Mammary epithelial cell (primary cell): ENCODE measurements around the gene NUP107.

Experiments
- CTCF ChIP-seq, 2 donors: IDR thresholded peaks in 1 of 2; conservative IDR thresholded peaks in 1 of 2; 2 replicates each; pipeline ENCODE4 v1.5.1; 2011 to 2012; ENCODE audit warnings: inconsistent platforms in 2 of 2, low read length in 2 of 2, mild to moderate bottlenecking in 2 of 2, control low read depth in 1 of 2, low read depth in 1 of 2; ENCODE audit not compliant: insufficient read depth in 1 of 2; ENCODE audit errors: extremely low read depth in 1 of 2
- EZH2 ChIP-seq: IDR thresholded peaks from 2 replicates; pipeline ENCODE4 v1.6.1; 2012; ENCODE audit warnings: low read length, inconsistent platforms, borderline replicate concordance

- no peak for TF ChIP-seq CTCF (conservative IDR thresholded peaks at IDR 0.05 in 1 of 2, IDR thresholded peaks at IDR 0.05 in 1 of 2; ENCODE audit: extremely low read depth in 1 of 2, insufficient read depth in 1 of 2, low read depth in 1 of 2, low read length in 2 of 2)
- TF ChIP-seq EZH2, result no peak
These were observed 83.2 kb downstream of the NUP107 start for GRCh38 chr12:68769941-68770340.
